NT2/D1 (cell line): ENCODE measurements around the gene PPP4R2.

Experiments
- YY1 ChIP-seq: IDR thresholded peaks from 2 replicates; pipeline ENCODE4 v1.6.1; 2011; ENCODE audit not compliant: insufficient read length, insufficient read depth
- ZNF274 ChIP-seq: IDR thresholded peaks from 2 replicates; pipeline ENCODE4 v1.6.1; 2011; ENCODE audit warnings: mild to moderate bottlenecking, low read depth, low read length

GRCh38 chr3:73115806-73116205 lies 119.2 kb downstream of the PPP4R2 start:
- TF ChIP-seq ZNF274: no peak
- TF ChIP-seq YY1: no peak
